ENCODE measurements around the gene LCN1.

LCN1 gene

GRCh38 chr9:135489188-135489906, 31.9 kb upstream of the LCN1 start:
- DNase-seq: no peak

- DNase-seq: no peak
Observed at GRCh38 chr9:135490166-135490870, 30.9 kb upstream of the LCN1 start.

- no peak for DNase-seq
Observed at GRCh38 chr9:135490980-135491464, 30.2 kb upstream of the LCN1 start.

GRCh38 chr9:135491764-135492163, 29.5 kb upstream of the LCN1 start:
- no peak for DNase-seq

GRCh38 chr9:135492886-135493669, 28.2 kb upstream of the LCN1 start:
- no peak for DNase-seq

GRCh38 chr9:135494791-135495559, 26.3 kb upstream of the LCN1 start:
- DNase-seq: no peak

GRCh38 chr9:135498381-135499126, 22.7 kb upstream of the LCN1 start:
- no peak for DNase-seq

- peak; percentile 69 to 75 for DNase-seq
Observed at GRCh38 chr9:135499326-135500070, 21.7 kb upstream of the LCN1 start.

- peak in 1 of 2 experiments; percentile 28 for DNase-seq
Observed at GRCh38 chr9:135500071-135500524, 21.1 kb upstream of the LCN1 start.

GRCh38 chr9:135500525-135501260, 20.5 kb upstream of the LCN1 start, which contains the start of gene MRPS2:
TSS of gene MRPS2 (plus strand) at chr9:135500682. CDS start at chr9:135500711, 29 bp downstream.
- peak; percentile 66 to 75 for DNase-seq

GRCh38 chr9:135501261-135502167, 19.7 kb upstream of the LCN1 start:
- DNase-seq: no peak

- DNase-seq: no peak
Observed at GRCh38 chr9:135502168-135502872, 18.9 kb upstream of the LCN1 start.

GRCh38 chr9:135502873-135503321, 18.3 kb upstream of the LCN1 start:
- no peak for DNase-seq

- no peak for DNase-seq
Observed at GRCh38 chr9:135503371-135504261, 17.6 kb upstream of the LCN1 start.

- peak; percentile 42 to 48 for DNase-seq
Observed at GRCh38 chr9:135504262-135505243, 16.7 kb upstream of the LCN1 start.
